T follicular helper cell (primary cell): Measurements from ENCODE around the gene TBC1D2B.

Experiments used
- DNase-seq: peaks from one replicate; pipeline ENCODE4 v3.0.0-alpha.2; 2020; ENCODE audit warnings: low read depth

Gene TBC1D2B

GRCh38 chr15:78097667-78098066 is 20.2 kb upstream of the TBC1D2B start:
- no peak for DNase-seq

GRCh38 chr15:78093242-78094020 is 15.9 kb upstream of the TBC1D2B start:
- no peak for DNase-seq

- DNase-seq, result no peak
Observed at GRCh38 chr15:78092261-78093041, 14.9 kb upstream of the TBC1D2B start, which contains the start of gene SH2D7. SH2D7 (plus strand) TSS chr15:78092561; CDS start chr15:78092585, 24 bp downstream.

- no peak for DNase-seq
Observed at GRCh38 chr15:78090422-78091063, 13.0 kb upstream of the TBC1D2B start.

- DNase-seq, result no peak
Observed at GRCh38 chr15:78088773-78089080, 11.2 kb upstream of the TBC1D2B start.

- no peak for DNase-seq
Observed at GRCh38 chr15:78087951-78088772, 10.7 kb upstream of the TBC1D2B start.

GRCh38 chr15:78085928-78086327 is 8.4 kb upstream of the TBC1D2B start:
- DNase-seq, result no peak

GRCh38 chr15:78084449-78084750 is 6.9 kb upstream of the TBC1D2B start:
- no peak for DNase-seq

- no peak for DNase-seq
Observed at GRCh38 chr15:78083687-78084448, 6.4 kb upstream of the TBC1D2B start.

- DNase-seq, result no peak
Observed at GRCh38 chr15:78083186-78083585, 5.7 kb upstream of the TBC1D2B start.

GRCh38 chr15:78082743-78083110 is 5.2 kb upstream of the TBC1D2B start:
- no peak for DNase-seq

- DNase-seq, result no peak
Observed at GRCh38 chr15:78082106-78082742, 4.7 kb upstream of the TBC1D2B start.

GRCh38 chr15:78080088-78080460 is 2.6 kb upstream of the TBC1D2B start:
- no peak for DNase-seq

GRCh38 chr15:78079298-78080087 is 2.0 kb upstream of the TBC1D2B start:
- DNase-seq, result no peak

GRCh38 chr15:78077871-78078210 is 330 bp upstream of the TBC1D2B start:
- no peak for DNase-seq

GRCh38 chr15:78076231-78077052 is 1.1 kb downstream of the TBC1D2B start:
- no peak for DNase-seq

GRCh38 chr15:78075490-78076230 is 1.9 kb downstream of the TBC1D2B start:
- no peak for DNase-seq

GRCh38 chr15:78073046-78073787 is 4.3 kb downstream of the TBC1D2B start:
- no peak for DNase-seq
